ENCODE data around the gene THPO. TPM values are rescaled to one million over a fixed set of nuclear protein-coding genes. Genes with fewer than 3 reads are reported as not detected.

Gene THPO
- polyA plus RNA-seq, 2 donors, result 0.06 to 0.12 TPM

DNA sequence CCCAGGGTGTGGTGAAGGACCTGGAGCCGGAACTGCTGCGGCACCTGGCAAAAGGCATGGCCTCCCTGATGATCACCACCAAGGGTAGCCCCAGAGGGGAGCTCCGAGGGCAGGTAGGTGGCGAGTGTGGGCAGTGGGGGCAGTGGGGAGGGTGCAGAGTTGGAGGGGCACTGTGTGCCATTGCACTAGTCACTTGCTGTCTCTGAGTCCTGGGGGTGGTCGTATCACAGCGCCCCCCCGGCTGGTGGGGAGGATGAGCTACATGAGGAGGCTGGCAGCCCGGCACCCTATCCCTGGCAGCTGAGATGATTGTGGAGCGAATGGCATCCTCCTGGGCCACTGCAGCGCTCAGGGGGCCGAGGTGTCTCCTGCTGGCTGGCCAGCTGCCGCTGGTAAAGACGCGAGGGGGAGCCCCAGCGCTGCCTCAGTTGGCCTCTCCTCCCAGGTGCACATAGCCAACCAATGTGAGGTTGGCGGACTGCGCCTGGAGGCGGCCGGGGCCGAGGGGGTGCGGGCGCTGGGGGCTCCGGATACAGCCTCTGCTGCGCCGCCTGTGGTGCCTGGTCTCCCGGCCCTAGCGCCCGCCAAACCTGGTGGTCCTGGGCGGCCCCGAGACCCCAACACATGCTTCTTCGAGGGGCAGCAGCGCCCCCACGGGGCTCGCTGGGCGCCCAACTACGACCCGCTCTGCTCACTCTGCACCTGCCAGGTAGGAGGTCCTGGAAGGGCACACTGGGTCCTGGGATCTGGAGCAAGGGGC is 8.2 kb upstream of the THPO start:
- Histone ChIP-seq H3K4me1 (ENCODE audit: control insufficient read depth in 2 of 2, insufficient read depth in 2 of 2, low read length in 1 of 2) (no peaks in the 10 kb centered on the region), H3K9me3 (ENCODE audit: control insufficient read depth in 2 of 2, insufficient read depth in 1 of 2, low read depth in 1 of 2, low read length in 1 of 2) (no peaks in the 10 kb centered on the region), H3K4me3 (ENCODE audit: low read depth in 1 of 2, low read length in 2 of 2) (no peak overlapping the region), H3K36me3 (ENCODE audit: control insufficient read depth in 2 of 2, insufficient read depth in 2 of 2, low read length in 1 of 2) (peaks cover 0 to 2% of the 10 kb centered on the region in 2 donors), H3K27me3 (ENCODE audit: control insufficient read depth in 1 of 2, insufficient read depth in 2 of 2, low read length in 2 of 2) (no peaks in the 10 kb centered on the region), H3K27ac (ENCODE audit: low read depth in 2 of 2, low read length in 1 of 2) (no peak overlapping the region)
- WGBS, 2 donors, result 70 to 74% methylated on average over 35 to 37 of the region's 37 CpGs

DNA sequence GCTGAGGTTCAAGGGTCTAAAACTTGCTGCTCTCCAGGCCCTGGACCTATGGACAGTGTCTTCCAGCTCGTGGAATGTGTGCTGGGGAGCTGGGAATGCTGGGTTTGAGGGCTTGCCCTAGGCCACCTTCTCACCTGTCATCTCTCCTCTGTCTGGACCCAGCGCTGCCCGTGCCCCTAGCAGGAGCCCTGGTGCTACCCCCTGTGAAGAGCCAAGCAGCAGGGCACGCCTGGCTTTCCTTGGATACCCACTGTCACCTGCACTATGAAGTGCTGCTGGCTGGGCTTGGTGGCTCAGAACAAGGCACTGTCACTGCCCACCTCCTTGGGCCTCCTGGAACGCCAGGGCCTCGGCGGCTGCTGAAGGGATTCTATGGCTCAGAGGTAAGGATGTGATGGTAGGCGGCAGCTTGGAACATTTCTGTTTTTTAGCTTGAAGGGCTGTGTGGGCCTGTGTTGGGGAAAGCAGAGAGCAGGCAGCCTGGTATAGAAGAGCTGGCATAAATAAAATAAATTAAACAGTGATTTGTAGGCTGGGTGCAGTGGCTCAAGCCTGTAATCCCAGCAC is 6.9 kb upstream of the THPO start:
- Histone ChIP-seq H3K27ac (ENCODE audit: low read depth in 2 of 2, low read length in 1 of 2) (no peak overlapping the region), H3K4me3 (ENCODE audit: low read depth in 1 of 2, low read length in 2 of 2) (no peak overlapping the region), H3K27me3 (ENCODE audit: control insufficient read depth in 1 of 2, insufficient read depth in 2 of 2, low read length in 2 of 2) (no peaks in the 10 kb centered on the region), H3K9me3 (ENCODE audit: control insufficient read depth in 2 of 2, insufficient read depth in 1 of 2, low read depth in 1 of 2, low read length in 1 of 2) (no peaks in the 10 kb centered on the region), H3K4me1 (ENCODE audit: control insufficient read depth in 2 of 2, insufficient read depth in 2 of 2, low read length in 1 of 2) (no peaks in the 10 kb centered on the region), H3K36me3 (ENCODE audit: control insufficient read depth in 2 of 2, insufficient read depth in 2 of 2, low read length in 1 of 2) (peaks cover 0 to 2% of the 10 kb centered on the region in 2 donors)
- WGBS, 2 donors, result 88 to 94% methylated on average over 8 of the region's 8 CpGs

DNA sequence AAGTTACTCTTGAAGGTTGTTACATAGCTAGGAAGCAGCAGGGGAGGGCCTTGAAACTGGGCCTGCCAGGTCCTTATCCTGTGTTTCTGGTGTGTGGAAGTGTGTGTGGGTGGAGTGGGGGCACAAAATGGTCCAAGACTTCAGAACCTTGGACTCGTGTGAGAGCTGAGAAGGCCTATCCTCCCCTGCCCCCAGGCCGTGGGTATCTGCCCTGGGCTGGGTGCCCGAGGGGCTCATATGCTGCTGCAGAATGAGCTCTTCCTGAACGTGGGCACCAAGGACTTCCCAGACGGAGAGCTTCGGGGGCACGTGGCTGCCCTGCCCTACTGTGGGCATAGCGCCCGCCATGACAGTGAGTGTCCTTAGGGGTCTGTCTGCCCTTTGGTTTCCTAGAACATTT is 6.3 kb upstream of the THPO start:
- 79 to 82% methylated on average over 9 of the region's 9 CpGs for WGBS, 2 donors
- Histone ChIP-seq H3K27me3 (ENCODE audit: control insufficient read depth in 1 of 2, insufficient read depth in 2 of 2, low read length in 2 of 2) (no peaks in the 10 kb centered on the region), H3K27ac (ENCODE audit: low read depth in 2 of 2, low read length in 1 of 2) (no peak overlapping the region), H3K4me3 (ENCODE audit: low read depth in 1 of 2, low read length in 2 of 2) (no peak overlapping the region), H3K36me3 (ENCODE audit: control insufficient read depth in 2 of 2, insufficient read depth in 2 of 2, low read length in 1 of 2) (peaks cover 0 to 2% of the 10 kb centered on the region in 2 donors), H3K9me3 (ENCODE audit: control insufficient read depth in 2 of 2, insufficient read depth in 1 of 2, low read depth in 1 of 2, low read length in 1 of 2) (no peaks in the 10 kb centered on the region), H3K4me1 (ENCODE audit: control insufficient read depth in 2 of 2, insufficient read depth in 2 of 2, low read length in 1 of 2) (no peaks in the 10 kb centered on the region)

DNA sequence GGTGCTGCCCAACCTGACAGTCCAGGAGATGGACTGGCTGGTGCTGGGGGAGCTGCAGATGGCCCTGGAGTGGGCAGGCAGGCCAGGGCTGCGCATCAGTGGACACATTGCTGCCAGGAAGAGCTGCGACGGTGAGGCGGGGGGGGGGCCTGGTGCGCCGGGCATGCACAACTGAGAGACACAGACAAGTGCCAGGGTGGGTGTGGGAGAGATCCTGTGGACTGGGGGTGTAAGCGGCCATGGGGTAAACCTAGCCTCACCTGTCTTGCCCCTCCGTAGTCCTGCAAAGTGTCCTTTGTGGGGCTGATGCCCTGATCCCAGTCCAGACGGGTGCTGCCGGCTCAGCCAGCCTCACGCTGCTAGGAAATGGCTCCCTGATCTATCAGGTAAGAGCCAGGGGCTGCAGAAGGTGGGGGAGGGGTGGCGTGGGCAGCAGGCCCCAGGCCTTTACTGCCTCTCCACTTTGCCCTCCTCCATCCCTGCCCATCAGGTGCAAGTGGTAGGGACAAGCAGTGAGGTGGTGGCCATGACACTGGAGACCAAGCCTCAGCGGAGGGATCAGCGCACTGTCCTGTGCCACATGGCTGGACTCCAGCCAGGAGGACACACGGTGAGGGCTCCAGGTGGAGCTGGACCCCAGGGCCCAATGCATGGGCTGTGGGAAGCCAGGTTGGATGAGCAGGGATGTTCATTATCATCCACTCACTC is 5.2 kb upstream of the THPO start:
- Histone ChIP-seq H3K9me3 (ENCODE audit: control insufficient read depth in 2 of 2, insufficient read depth in 1 of 2, low read depth in 1 of 2, low read length in 1 of 2) (no peaks in the 10 kb centered on the region), H3K27ac (ENCODE audit: low read depth in 2 of 2, low read length in 1 of 2) (no peak overlapping the region), H3K4me3 (ENCODE audit: low read depth in 1 of 2, low read length in 2 of 2) (no peak overlapping the region), H3K27me3 (ENCODE audit: control insufficient read depth in 1 of 2, insufficient read depth in 2 of 2, low read length in 2 of 2) (no peaks in the 10 kb centered on the region), H3K36me3 (ENCODE audit: control insufficient read depth in 2 of 2, insufficient read depth in 2 of 2, low read length in 1 of 2) (no peaks in the 10 kb centered on the region), H3K4me1 (ENCODE audit: control insufficient read depth in 2 of 2, insufficient read depth in 2 of 2, low read length in 1 of 2) (no peaks in the 10 kb centered on the region)
- WGBS, 2 donors, result 85 to 87% methylated on average over 15 of the region's 15 CpGs

DNA sequence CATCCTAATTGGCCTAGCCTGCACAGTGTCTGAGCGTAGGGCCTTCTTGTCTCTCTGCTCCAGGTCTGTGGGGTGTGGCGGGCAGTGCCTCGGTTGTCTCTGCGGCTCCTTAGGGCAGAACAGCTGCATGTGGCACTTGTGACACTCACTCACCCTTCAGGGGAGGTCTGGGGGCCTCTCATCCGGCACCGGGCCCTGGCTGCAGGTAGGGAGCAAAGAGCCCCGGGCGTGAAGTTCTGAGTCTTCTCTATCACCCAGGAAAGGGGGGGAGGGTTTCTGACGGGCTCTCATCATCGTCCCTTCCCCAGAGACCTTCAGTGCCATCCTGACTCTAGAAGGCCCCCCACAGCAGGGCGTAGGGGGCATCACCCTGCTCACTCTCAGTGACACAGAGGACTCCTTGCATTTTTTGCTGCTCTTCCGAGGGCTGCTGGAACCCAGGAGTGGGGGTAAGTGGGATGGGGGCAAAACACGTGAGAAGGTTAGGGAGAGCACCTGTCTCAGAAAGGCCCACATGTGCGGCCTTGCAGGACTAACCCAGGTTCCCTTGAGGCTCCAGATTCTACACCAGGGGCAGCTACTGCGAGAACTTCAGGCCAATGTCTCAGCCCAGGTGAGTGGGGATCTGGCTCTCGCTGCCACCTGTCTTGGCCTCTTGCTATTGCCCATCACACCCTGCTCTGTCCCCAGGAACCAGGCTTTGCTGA is 4.5 kb upstream of the THPO start:
- H3K4me1 ChIP-seq (ENCODE audit: control insufficient read depth in 2 of 2, insufficient read depth in 2 of 2, low read length in 1 of 2), result no peaks in the 10 kb centered on the region
- no peak overlapping the region for H3K4me3 ChIP-seq (ENCODE audit: low read depth in 1 of 2, low read length in 2 of 2)
- no peak overlapping the region for H3K27ac ChIP-seq (ENCODE audit: low read depth in 2 of 2, low read length in 1 of 2)
- H3K9me3 ChIP-seq (ENCODE audit: control insufficient read depth in 2 of 2, insufficient read depth in 1 of 2, low read depth in 1 of 2, low read length in 1 of 2), result no peaks in the 10 kb centered on the region
- WGBS, 2 donors, result 88 to 91% methylated on average over 16 of the region's 16 CpGs
- no peaks in the 10 kb centered on the region for H3K36me3 ChIP-seq (ENCODE audit: control insufficient read depth in 2 of 2, insufficient read depth in 2 of 2, low read length in 1 of 2)
- no peaks in the 10 kb centered on the region for H3K27me3 ChIP-seq (ENCODE audit: control insufficient read depth in 1 of 2, insufficient read depth in 2 of 2, low read length in 2 of 2)

DNA sequence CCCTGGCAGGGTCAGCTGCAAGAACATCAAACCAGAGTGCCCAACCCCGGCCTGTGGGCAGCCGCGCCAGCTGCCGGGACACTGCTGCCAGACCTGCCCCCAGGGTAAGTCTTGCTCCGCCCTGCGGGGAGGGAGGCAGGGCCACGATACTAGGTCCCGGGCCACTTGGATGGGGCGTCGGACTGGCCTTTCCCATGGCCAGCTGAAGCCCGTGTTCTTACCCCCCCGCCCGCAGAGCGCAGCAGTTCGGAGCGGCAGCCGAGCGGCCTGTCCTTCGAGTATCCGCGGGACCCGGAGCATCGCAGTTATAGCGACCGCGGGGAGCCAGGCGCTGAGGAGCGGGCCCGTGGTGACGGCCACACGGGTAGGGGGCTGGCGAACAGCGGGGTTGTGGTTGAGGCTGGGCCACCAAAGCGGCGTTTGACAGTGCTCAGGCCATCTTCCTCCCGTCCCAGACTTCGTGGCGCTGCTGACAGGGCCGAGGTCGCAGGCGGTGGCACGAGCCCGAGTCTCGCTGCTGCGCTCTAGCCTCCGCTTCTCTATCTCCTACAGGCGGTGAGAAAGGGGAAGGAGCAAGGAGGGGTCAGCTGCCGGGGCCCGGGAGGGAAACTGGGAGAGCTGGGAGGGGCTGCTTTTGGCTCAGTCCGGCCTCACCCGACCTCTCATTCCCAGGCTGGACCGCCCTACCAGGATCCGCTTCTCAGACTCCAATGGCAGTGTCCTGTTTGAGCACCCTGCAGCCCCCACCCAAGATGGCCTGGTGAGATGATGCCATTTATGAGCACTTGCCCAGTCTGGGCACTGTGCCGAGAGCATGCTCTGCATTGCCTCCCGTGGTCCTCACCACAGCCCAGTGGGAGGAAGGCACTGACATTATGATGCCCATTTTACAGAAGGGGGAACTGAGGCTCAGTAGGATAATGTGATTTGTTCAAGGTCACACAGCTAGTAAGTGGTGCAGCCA is 3.5 kb upstream of the THPO start:
- Histone ChIP-seq H3K4me1 (ENCODE audit: control insufficient read depth in 2 of 2, insufficient read depth in 2 of 2, low read length in 1 of 2) (no peaks in the 10 kb centered on the region), H3K27me3 (ENCODE audit: control insufficient read depth in 1 of 2, insufficient read depth in 2 of 2, low read length in 2 of 2) (no peaks in the 10 kb centered on the region), H3K36me3 (ENCODE audit: control insufficient read depth in 2 of 2, insufficient read depth in 2 of 2, low read length in 1 of 2) (no peaks in the 10 kb centered on the region), H3K9me3 (ENCODE audit: control insufficient read depth in 2 of 2, insufficient read depth in 1 of 2, low read depth in 1 of 2, low read length in 1 of 2) (no peaks in the 10 kb centered on the region), H3K27ac (ENCODE audit: low read depth in 2 of 2, low read length in 1 of 2) (no peak overlapping the region), H3K4me3 (ENCODE audit: low read depth in 1 of 2, low read length in 2 of 2) (peak overlapping the region in 1 of 2 donors; percentile 63)
- WGBS, 2 donors, result 21 to 30% methylated on average over 54 to 55 of the region's 55 CpGs

DNA sequence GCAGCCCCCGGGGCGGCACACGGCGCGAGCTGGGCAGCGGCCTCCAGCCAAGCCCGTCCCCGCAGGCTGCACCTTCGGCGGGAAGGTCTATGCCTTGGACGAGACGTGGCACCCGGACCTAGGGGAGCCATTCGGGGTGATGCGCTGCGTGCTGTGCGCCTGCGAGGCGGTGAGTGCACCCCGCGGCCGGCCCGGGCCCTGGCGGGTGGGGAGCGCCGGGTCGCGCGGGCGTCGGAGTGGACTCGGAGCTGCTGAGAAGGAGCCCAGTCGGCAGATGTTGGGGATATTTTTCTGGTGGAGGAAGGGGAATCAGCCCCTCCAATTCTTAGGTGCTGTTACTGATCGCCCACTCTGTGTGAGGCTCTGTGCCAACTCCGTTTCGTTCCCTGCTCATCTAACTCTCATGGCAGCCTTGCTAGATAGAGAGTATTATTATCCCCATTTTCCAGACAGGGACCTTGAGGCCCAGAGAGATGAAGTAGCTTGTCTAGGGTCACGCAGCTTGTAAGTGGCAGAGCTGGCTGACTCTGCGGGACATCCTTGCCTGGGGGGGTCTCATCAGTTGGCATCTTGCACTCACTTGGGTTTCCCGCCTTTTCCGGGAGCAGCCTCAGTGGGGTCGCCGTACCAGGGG is 2.7 kb upstream of the THPO start:
- WGBS, 2 donors, result 5 to 6% methylated on average over 24 to 42 of the region's 42 CpGs
- peak overlapping the region; percentile 14 to 63 for H3K4me3 ChIP-seq (ENCODE audit: low read depth in 1 of 2, low read length in 2 of 2)
- H3K27ac ChIP-seq (ENCODE audit: low read depth in 2 of 2, low read length in 1 of 2), result peak overlapping the region; percentile 6 to 58
- H3K36me3 ChIP-seq (ENCODE audit: control insufficient read depth in 2 of 2, insufficient read depth in 2 of 2, low read length in 1 of 2), result no peaks in the 10 kb centered on the region
- no peaks in the 10 kb centered on the region for H3K4me1 ChIP-seq (ENCODE audit: control insufficient read depth in 2 of 2, insufficient read depth in 2 of 2, low read length in 1 of 2)
- no peaks in the 10 kb centered on the region for H3K9me3 ChIP-seq (ENCODE audit: control insufficient read depth in 2 of 2, insufficient read depth in 1 of 2, low read depth in 1 of 2, low read length in 1 of 2)
- no peaks in the 10 kb centered on the region for H3K27me3 ChIP-seq (ENCODE audit: control insufficient read depth in 1 of 2, insufficient read depth in 2 of 2, low read length in 2 of 2)

DNA sequence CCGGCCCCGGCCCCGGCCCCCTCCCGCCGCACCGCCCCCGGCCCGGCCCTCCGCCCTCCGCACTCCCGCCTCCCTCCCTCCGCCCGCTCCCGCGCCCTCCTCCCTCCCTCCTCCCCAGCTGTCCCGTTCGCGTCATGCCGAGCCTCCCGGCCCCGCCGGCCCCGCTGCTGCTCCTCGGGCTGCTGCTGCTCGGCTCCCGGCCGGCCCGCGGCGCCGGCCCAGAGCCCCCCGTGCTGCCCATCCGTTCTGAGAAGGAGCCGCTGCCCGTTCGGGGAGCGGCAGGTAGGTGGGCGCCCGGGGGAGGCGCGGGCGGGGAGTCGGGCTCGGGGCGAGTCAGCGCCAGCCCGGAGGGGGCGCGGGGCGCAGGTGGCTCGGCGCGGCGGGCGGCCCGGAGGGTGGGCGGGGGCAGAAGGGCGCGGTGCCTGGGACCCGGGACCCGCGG is 2.2 kb upstream of the THPO start:
- WGBS, 2 donors, result 2 to 5% methylated on average over 8 to 59 of the region's 62 CpGs
- no peaks in the 10 kb centered on the region for H3K36me3 ChIP-seq (ENCODE audit: control insufficient read depth in 2 of 2, insufficient read depth in 2 of 2, low read length in 1 of 2)
- peak overlapping the region; percentile 6 to 58 for H3K27ac ChIP-seq (ENCODE audit: low read depth in 2 of 2, low read length in 1 of 2)
- no peaks in the 10 kb centered on the region for H3K4me1 ChIP-seq (ENCODE audit: control insufficient read depth in 2 of 2, insufficient read depth in 2 of 2, low read length in 1 of 2)
- no peaks in the 10 kb centered on the region for H3K27me3 ChIP-seq (ENCODE audit: control insufficient read depth in 1 of 2, insufficient read depth in 2 of 2, low read length in 2 of 2)
- no peaks in the 10 kb centered on the region for H3K9me3 ChIP-seq (ENCODE audit: control insufficient read depth in 2 of 2, insufficient read depth in 1 of 2, low read depth in 1 of 2, low read length in 1 of 2)
- peak overlapping the region; percentile 9 to 63 for H3K4me3 ChIP-seq (ENCODE audit: low read depth in 1 of 2, low read length in 2 of 2)

All from esophagus (tissue), 2 donors.